ENCODE results near the gene FAM181B.

The FAM181B gene

GRCh38 chr11:82682003-82682751 is 51.5 kb downstream of the FAM181B start:
- peak; percentile 41 for DNase-seq (ENCODE audit: low read depth)

GRCh38 chr11:82680252-82680651 is 53.4 kb downstream of the FAM181B start:
- DNase-seq (ENCODE audit: low read depth): no peak
